Urinary bladder (tissue), 4 donors: ENCODE results near the gene AHNAK. TPM values are rescaled to one million over a fixed set of nuclear protein-coding genes. Genes with fewer than 3 reads are reported as not detected.
"Not testable (repeated sequence)": the region's sequence is repeated elsewhere in the genome, so short reads cannot be mapped to it uniquely, and the experiment has no call there.

Experiments
- DNase-seq: peaks from one replicate; pipeline ENCODE4 v3.0.0-alpha.2; 2015; ENCODE audit errors: extremely low spot score
- H3K27ac ChIP-seq: one replicate; pipeline ENCODE4 v1.5.1; 2013; ENCODE audit warnings: low read depth, mild to moderate bottlenecking, moderate library complexity
- H3K36me3 ChIP-seq: one replicate; pipeline ENCODE4 v1.6.1; 2013; ENCODE audit warnings: mild to moderate bottlenecking, moderate library complexity; ENCODE audit not compliant: insufficient read depth
- H3K4me1 ChIP-seq: one replicate; pipeline ENCODE4 v1.6.1; 2013; ENCODE audit warnings: mild to moderate bottlenecking, moderate library complexity; ENCODE audit not compliant: insufficient read depth
- H3K4me3 ChIP-seq: one replicate; pipeline ENCODE4 v1.5.1; 2013; ENCODE audit warnings: low read depth, low read length
- WGBS: extraction: QIAGEN DNeasy Blood & Tissue Kit; methylation state at CpG from one replicate; pipeline ENCODE4 v1.1.7; 2013; 5-methylcytosine and 5-hydroxymethylcytosine counted together
- polyA plus RNA-seq: library from polyadenylated mRNA; stranded (reverse); fragments of 200-250 nt; gene quantifications from one replicate; pipeline ENCODE4 v1.2.3, GENCODE V29; 2013
- total RNA-seq: library from RNA; depleted of rRNA; stranded (reverse); fragments of >200 nt; gene quantifications from one replicate; pipeline ENCODE4 v1.2.3, GENCODE V29; 2014
- donor health status: healthy with polysubstance abuse.
- donor health status: healthy.

AHNAK gene
- total RNA-seq (554 TPM), polyA plus RNA-seq (200 TPM)

GRCh38 chr11:62546244-62546928, at the start of gene AHNAK:
Gene AHNAK (minus strand): TSS chr11:62546806. CDS start chr11:62536098, 10,708 bp downstream.
- no peak for DNase-seq
- WGBS, result under 1% methylated on average over 69 of the region's 69 CpGs
- peak within 1 kb of the TSS; percentile 95 for H3K4me3 ChIP-seq
- H3K27ac ChIP-seq, result peak within 1 kb of the TSS; percentile 98
- H3K36me3 ChIP-seq, result no peaks in the 10 kb centered on the region
- no peaks in the 10 kb centered on the region for H3K4me1 ChIP-seq

- DNase-seq, result no peak
- no peaks in the 10 kb centered on the region for H3K36me3 ChIP-seq
- WGBS, result 85% methylated on average over 8 of the region's 8 CpGs
- no peaks in the 10 kb centered on the region for H3K4me1 ChIP-seq
- H3K27ac ChIP-seq, result no peak overlapping the region
- H3K4me3 ChIP-seq, result no peak overlapping the region
These were observed 48.5 kb upstream of the AHNAK start for GRCh38 chr11:62595124-62595523.

GRCh38 chr11:62593434-62594044, 46.9 kb upstream of the AHNAK start:
- DNase-seq, result no peak
- Histone ChIP-seq H3K4me3 (no peak overlapping the region), H3K4me1 (no peaks in the 10 kb centered on the region), H3K36me3 (no peaks in the 10 kb centered on the region), H3K27ac (no peak overlapping the region)
- 50% methylated on average over 13 of the region's 13 CpGs for WGBS

- H3K36me3 ChIP-seq, result no peaks in the 10 kb centered on the region
- no peak overlapping the region for H3K4me3 ChIP-seq
- H3K4me1 ChIP-seq, result no peaks in the 10 kb centered on the region
- WGBS, result 73% methylated on average over 8 of the region's 8 CpGs
- H3K27ac ChIP-seq, result no peak overlapping the region
- no peak for DNase-seq
These were observed 46.4 kb upstream of the AHNAK start for GRCh38 chr11:62592989-62593421.

- H3K27ac ChIP-seq, result peak overlapping the region; percentile 86
- WGBS, result 14% methylated on average over 17 of the region's 17 CpGs
- H3K4me3 ChIP-seq, result peak overlapping the region; percentile 33
- no peaks in the 10 kb centered on the region for H3K4me1 ChIP-seq
- DNase-seq, result no peak
- peaks cover 4% of the 10 kb centered on the region for H3K36me3 ChIP-seq
These were observed 45.7 kb upstream of the AHNAK start for GRCh38 chr11:62592146-62592815.

- Histone ChIP-seq H3K4me3 (peak within 1 kb of the TSS; percentile 72), H3K36me3 (peaks cover 4% of the 10 kb centered on the region), H3K27ac (peak within 1 kb of the TSS; percentile 90), H3K4me1 (no peaks in the 10 kb centered on the region)
- under 1% methylated on average over 58 of the region's 58 CpGs for WGBS
- DNase-seq, result peak; percentile 97
These were observed 45.0 kb upstream of the AHNAK start, which contains the start of gene TUT1 for GRCh38 chr11:62591448-62592145. Gene TUT1 (minus strand): TSS chr11:62591523. CDS start chr11:62591485, 38 bp downstream.

- H3K27ac ChIP-seq, result no peak overlapping the region
- WGBS, result 64% methylated on average over 18 of the region's 18 CpGs
- H3K36me3 ChIP-seq, result peaks cover 5% of the 10 kb centered on the region
- H3K4me1 ChIP-seq, result no peaks in the 10 kb centered on the region
- no peak for DNase-seq
- no peak overlapping the region for H3K4me3 ChIP-seq
These were observed 42.5 kb upstream of the AHNAK start for GRCh38 chr11:62588966-62589637.

- H3K36me3 ChIP-seq, DNase-seq, H3K27ac ChIP-seq, H3K4me3 ChIP-seq, H3K4me1 ChIP-seq: not testable (repeated sequence)
- 95% methylated on average over 7 of the region's 7 CpGs for WGBS
These were observed 38.8 kb upstream of the AHNAK start for GRCh38 chr11:62585356-62585755.

GRCh38 chr11:62581735-62582134, 35.1 kb upstream of the AHNAK start:
- H3K27ac ChIP-seq, DNase-seq, H3K36me3 ChIP-seq, H3K4me1 ChIP-seq, H3K4me3 ChIP-seq: not testable (repeated sequence)
- WGBS, result 97% methylated on average over 4 of the region's 4 CpGs

- no peak for DNase-seq
- peaks cover 5% of the 10 kb centered on the region for H3K36me3 ChIP-seq
- H3K27ac ChIP-seq, result no peak overlapping the region
- no peak overlapping the region for H3K4me3 ChIP-seq
- 93% methylated on average over 18 of the region's 18 CpGs for WGBS
- H3K4me1 ChIP-seq, result no peaks in the 10 kb centered on the region
These were observed 34.5 kb upstream of the AHNAK start for GRCh38 chr11:62580959-62581715.

- DNase-seq, result no peak
- H3K4me3 ChIP-seq, result no peak overlapping the region
- H3K27ac ChIP-seq, result no peak overlapping the region
- H3K36me3 ChIP-seq, result peaks cover 4% of the 10 kb centered on the region
- no peaks in the 10 kb centered on the region for H3K4me1 ChIP-seq
- 87% methylated on average over 2 of the region's 2 CpGs for WGBS
These were observed 32.6 kb upstream of the AHNAK start for GRCh38 chr11:62579252-62579651.

GRCh38 chr11:62578541-62578940, 31.9 kb upstream of the AHNAK start:
- Histone ChIP-seq H3K4me3 (no peak overlapping the region), H3K36me3 (peaks cover 2% of the 10 kb centered on the region), H3K27ac (no peak overlapping the region), H3K4me1 (no peaks in the 10 kb centered on the region)
- WGBS, result 94% methylated on average over 11 of the region's 11 CpGs
- no peak for DNase-seq
